ENCODE measurements around the gene FAM124A. TPM values are rescaled to one million over a fixed set of nuclear protein-coding genes. Genes with fewer than 3 reads are reported as not detected.
A peak's percentile ranks its signal among the peaks of the same experiment; 100 is the strongest.

The FAM124A gene
- total and polyA plus RNA-seq, 2 experiments from 2014 or later = 37.7 to 109 TPM

GRCh38 chr13:51292000-51292565 lies 69.9 kb downstream of the FAM124A start (continued):
- no peak for TF ChIP-seq CREB1 (CRISPR knock-in tag; IDR thresholded peaks at IDR 0.05; ENCODE audit: low read depth)
- TF ChIP-seq JUNB (IDR thresholded peaks at IDR 0.05; ENCODE audit: unreplicated experiment) = no peak
- TF ChIP-seq POLR2AphosphoS5 (IDR thresholded peaks at IDR 0.05; ENCODE audit: low read depth) = no peak
- TF ChIP-seq, protein P1, sequence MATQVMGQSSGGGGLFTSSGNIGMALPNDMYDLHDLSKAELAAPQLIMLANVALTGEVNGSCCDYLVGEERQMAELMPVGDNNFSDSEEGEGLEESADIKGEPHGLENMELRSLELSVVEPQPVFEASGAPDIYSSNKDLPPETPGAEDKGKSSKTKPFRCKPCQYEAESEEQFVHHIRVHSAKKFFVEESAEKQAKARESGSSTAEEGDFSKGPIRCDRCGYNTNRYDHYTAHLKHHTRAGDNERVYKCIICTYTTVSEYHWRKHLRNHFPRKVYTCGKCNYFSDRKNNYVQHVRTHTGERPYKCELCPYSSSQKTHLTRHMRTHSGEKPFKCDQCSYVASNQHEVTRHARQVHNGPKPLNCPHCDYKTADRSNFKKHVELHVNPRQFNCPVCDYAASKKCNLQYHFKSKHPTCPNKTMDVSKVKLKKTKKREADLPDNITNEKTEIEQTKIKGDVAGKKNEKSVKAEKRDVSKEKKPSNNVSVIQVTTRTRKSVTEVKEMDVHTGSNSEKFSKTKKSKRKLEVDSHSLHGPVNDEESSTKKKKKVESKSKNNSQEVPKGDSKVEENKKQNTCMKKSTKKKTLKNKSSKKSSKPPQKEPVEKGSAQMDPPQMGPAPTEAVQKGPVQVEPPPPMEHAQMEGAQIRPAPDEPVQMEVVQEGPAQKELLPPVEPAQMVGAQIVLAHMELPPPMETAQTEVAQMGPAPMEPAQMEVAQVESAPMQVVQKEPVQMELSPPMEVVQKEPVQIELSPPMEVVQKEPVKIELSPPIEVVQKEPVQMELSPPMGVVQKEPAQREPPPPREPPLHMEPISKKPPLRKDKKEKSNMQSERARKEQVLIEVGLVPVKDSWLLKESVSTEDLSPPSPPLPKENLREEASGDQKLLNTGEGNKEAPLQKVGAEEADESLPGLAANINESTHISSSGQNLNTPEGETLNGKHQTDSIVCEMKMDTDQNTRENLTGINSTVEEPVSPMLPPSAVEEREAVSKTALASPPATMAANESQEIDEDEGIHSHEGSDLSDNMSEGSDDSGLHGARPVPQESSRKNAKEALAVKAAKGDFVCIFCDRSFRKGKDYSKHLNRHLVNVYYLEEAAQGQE (IDR thresholded peaks at IDR 0.05; ENCODE audit: unreplicated experiment) = no peak
- no peak for TF ChIP-seq NANOG (IDR thresholded peaks at IDR 0.05; ENCODE audit: borderline replicate concordance)

DNA sequence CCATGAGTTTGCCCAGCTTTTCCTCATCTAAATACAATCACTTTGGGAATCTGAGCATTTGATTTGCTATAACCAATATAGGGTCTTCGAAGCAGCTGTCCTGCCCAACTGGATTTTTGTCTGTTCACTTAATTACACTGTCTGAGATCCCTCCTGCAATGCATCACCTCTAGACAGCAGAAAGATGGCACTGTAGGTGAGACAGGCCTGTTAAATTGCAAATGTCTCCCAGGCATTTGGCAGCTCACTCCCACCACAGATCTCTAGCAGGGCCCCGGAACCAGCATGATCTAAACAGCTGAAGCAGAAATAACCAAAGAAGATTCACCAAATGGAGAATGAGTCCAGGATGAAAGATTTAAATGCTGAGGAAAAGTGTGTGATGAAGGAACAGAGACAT lies 75.4 kb downstream of the FAM124A start:
- peaks cover 8% of the 10 kb centered on the region for H3K9me2 ChIP-seq (ENCODE audit: insufficient read depth)
- Mint-ChIP-seq H3K27ac (no peak overlapping the region), H3K4me1 (peaks cover 59% of the 10 kb centered on the region), H3K36me3 (ENCODE audit: low read depth) (peaks cover 5% of the 10 kb centered on the region; the same call in 1 of the 3 replicates), H3K27me3 (ENCODE audit: insufficient read depth, low read depth, poor library complexity) (peaks cover 16% of the 10 kb centered on the region), H3K9me3 (no peaks in the 10 kb centered on the region), H3K4me3 (no peak overlapping the region)
- peaks cover 44% of the 10 kb centered on the region for H3K4me1 ChIP-seq (ENCODE audit: insufficient read depth)
- no peaks in the 10 kb centered on the region; the same call in 1 of the 2 replicates for H3K36me3 ChIP-seq (ENCODE audit: insufficient read depth)
- peak; percentile 24; the same call in 1 of the 3 replicates for ATAC-seq
- no peak overlapping the region for H2AFZ ChIP-seq
- no peak overlapping the region for H3K4me3 ChIP-seq
- no peak for DNase-seq (ENCODE audit: low spot score)
- H3K27ac ChIP-seq (ENCODE audit: low read depth) = no peak overlapping the region
- 0 out of 2 replicates have a peak overlapping the region, but pooled peaks have one; percentile 15 for H3K4me2 ChIP-seq
- H3F3A ChIP-seq (replicated peaks; ENCODE audit: low read depth) = peaks cover 7% of the 10 kb centered on the region; the same call in 1 of the 2 replicates
- no peaks in the 10 kb centered on the region for H4K20me1 ChIP-seq (replicated peaks; ENCODE audit: insufficient read depth)
- H3K27me3 ChIP-seq (ENCODE audit: insufficient read depth) = no peaks in the 10 kb centered on the region
- H3K79me2 ChIP-seq (replicated peaks; ENCODE audit: insufficient read depth) = no peaks in the 10 kb centered on the region
- TF ChIP-seq ZNF331 (CRISPR knock-in tag; IDR thresholded peaks at IDR 0.05; ENCODE audit: low read depth) = no peak
- TF ChIP-seq, protein P2, sequence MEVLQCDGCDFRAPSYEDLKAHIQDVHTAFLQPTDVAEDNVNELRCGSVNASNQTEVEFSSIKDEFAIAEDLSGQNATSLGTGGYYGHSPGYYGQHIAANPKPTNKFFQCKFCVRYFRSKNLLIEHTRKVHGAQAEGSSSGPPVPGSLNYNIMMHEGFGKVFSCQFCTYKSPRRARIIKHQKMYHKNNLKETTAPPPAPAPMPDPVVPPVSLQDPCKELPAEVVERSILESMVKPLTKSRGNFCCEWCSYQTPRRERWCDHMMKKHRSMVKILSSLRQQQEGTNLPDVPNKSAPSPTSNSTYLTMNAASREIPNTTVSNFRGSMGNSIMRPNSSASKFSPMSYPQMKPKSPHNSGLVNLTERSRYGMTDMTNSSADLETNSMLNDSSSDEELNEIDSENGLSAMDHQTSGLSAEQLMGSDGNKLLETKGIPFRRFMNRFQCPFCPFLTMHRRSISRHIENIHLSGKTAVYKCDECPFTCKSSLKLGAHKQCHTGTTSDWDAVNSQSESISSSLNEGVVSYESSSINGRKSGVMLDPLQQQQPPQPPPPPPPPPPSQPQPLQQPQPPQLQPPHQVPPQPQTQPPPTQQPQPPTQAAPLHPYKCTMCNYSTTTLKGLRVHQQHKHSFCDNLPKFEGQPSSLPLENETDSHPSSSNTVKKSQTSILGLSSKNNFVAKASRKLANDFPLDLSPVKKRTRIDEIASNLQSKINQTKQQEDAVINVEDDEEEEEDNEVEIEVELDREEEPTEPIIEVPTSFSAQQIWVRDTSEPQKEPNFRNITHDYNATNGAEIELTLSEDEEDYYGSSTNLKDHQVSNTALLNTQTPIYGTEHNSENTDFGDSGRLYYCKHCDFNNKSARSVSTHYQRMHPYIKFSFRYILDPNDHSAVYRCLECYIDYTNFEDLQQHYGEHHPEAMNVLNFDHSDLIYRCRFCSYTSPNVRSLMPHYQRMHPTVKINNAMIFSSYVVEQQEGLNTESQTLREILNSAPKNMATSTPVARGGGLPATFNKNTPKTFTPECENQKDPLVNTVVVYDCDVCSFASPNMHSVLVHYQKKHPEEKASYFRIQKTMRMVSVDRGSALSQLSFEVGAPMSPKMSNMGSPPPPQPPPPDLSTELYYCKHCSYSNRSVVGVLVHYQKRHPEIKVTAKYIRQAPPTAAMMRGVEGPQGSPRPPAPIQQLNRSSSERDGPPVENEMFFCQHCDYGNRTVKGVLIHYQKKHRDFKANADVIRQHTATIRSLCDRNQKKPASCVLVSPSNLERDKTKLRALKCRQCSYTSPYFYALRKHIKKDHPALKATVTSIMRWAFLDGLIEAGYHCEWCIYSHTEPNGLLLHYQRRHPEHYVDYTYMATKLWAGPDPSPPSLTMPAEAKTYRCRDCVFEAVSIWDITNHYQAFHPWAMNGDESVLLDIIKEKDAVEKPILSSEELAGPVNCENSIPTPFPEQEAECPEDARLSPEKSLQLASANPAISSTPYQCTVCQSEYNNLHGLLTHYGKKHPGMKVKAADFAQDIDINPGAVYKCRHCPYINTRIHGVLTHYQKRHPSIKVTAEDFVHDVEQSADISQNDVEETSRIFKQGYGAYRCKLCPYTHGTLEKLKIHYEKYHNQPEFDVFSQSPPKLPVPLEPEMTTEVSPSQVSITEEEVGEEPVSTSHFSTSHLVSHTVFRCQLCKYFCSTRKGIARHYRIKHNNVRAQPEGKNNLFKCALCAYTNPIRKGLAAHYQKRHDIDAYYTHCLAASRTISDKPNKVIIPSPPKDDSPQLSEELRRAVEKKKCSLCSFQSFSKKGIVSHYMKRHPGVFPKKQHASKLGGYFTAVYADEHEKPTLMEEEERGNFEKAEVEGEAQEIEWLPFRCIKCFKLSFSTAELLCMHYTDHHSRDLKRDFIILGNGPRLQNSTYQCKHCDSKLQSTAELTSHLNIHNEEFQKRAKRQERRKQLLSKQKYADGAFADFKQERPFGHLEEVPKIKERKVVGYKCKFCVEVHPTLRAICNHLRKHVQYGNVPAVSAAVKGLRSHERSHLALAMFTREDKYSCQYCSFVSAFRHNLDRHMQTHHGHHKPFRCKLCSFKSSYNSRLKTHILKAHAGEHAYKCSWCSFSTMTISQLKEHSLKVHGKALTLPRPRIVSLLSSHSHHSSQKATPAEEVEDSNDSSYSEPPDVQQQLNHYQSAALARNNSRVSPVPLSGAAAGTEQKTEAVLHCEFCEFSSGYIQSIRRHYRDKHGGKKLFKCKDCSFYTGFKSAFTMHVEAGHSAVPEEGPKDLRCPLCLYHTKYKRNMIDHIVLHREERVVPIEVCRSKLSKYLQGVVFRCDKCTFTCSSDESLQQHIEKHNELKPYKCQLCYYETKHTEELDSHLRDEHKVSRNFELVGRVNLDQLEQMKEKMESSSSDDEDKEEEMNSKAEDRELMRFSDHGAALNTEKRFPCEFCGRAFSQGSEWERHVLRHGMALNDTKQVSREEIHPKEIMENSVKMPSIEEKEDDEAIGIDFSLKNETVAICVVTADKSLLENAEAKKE (CRISPR knock-in tag; IDR thresholded peaks at IDR 0.05) = no peak
- peak; percentile 19 to 45; a peak in 2 of 4 replicates for TF ChIP-seq CTCF (conservative IDR thresholded peaks at IDR 0.05; ENCODE audit: low read depth in 2 of 2)
- no peak for TF ChIP-seq JUNB (IDR thresholded peaks at IDR 0.05; ENCODE audit: unreplicated experiment)
- TF ChIP-seq, protein P1 (IDR thresholded peaks at IDR 0.05; ENCODE audit: unreplicated experiment) = no peak
- TF ChIP-seq POLR2AphosphoS5 (IDR thresholded peaks at IDR 0.05; ENCODE audit: low read depth) = no peak
